ENCODE data around the gene SLC24A1.

The SLC24A1 gene

DNA sequence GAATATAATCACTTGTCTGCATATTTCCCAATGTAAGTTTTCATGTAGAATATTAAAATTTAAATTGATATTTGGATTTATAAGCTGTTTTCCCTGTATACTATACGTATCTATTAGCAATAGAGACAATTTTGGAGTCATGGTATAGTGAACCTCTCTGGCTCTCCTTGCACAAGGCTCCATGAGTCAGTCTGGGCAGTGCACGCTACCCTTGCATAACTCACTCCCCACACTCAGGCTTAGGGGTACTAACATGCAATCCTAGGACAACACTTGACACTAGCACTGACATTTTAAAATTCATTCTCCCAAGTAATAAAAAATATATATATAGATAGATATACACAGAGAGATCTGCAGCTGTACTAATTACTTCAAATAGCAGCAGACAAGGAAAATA is 39.2 kb downstream of the SLC24A1 start:
- Histone ChIP-seq H3K4me3 (no peak overlapping the region), H3K36me3 (peaks cover 33% of the 10 kb centered on the region), H3K9ac (no peak overlapping the region), H3K4me2 (no peak overlapping the region), H3K27me3 (no peaks in the 10 kb centered on the region), H3K4me1 (peaks cover 25% of the 10 kb centered on the region), H3K9me3 (no peaks in the 10 kb centered on the region), H3K27ac (no peak overlapping the region), H4K20me1 (no peaks in the 10 kb centered on the region)
- TF ChIP-seq Cebpa-rat (IDR thresholded peaks at IDR 0.05) = no peak

DNA sequence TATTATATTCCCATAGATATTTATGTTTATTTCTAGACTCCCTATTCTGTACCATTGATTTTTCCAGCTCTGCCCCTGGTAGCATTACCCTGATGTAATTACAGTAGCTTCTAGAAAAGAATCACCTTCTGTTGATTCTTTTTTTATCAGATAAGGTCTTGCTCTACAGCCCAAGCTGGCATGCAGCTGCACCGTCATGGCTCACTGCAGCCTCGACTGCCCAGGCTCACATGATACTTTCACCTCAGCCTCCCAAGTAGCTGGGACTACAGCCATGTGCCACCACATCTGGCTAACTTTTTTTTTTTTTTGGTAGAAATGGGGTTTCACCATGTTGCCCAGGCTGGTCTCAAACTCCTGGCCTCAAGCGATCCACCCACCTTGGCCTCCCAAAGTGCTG is 41.8 kb downstream of the SLC24A1 start:
- Histone ChIP-seq H3K27ac (peak overlapping the region; percentile 42; the same call in 1 of the 2 replicates), H3K9me3 (no peaks in the 10 kb centered on the region), H4K20me1 (no peaks in the 10 kb centered on the region), H3K27me3 (no peaks in the 10 kb centered on the region), H3K4me1 (peaks cover 25% of the 10 kb centered on the region), H3K36me3 (peaks cover 49% of the 10 kb centered on the region), H3K9ac (no peak overlapping the region), H3K4me3 (no peak overlapping the region), H3K4me2 (peak overlapping the region; percentile 64)
- TF ChIP-seq Cebpa-rat (IDR thresholded peaks at IDR 0.05) = no peak

DNA sequence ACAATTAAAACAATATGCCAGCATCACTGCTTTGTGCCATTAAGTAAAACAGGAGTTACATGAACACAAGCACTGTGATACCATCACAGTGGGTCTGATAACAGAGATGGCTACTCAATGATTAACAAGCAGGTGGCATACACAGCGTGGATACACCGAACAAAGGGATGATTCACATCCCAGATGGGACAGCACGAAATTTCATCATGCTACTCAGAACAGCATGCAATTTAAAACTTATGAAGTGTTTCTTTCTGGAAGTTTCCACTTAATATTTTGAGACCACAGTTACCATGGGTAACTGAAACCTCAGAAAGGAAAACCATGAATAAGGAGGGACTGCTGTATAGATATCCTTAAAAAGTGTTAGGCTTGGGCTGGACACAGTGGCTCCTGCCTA is 44.5 kb downstream of the SLC24A1 start:
- Histone ChIP-seq H3K36me3 (peaks cover 59% of the 10 kb centered on the region), H3K9ac (no peak overlapping the region), H3K4me3 (no peak overlapping the region), H3K27me3 (no peaks in the 10 kb centered on the region), H3K27ac (no peak overlapping the region), H3K4me2 (no peak overlapping the region), H3K4me1 (peaks cover 15% of the 10 kb centered on the region), H4K20me1 (no peaks in the 10 kb centered on the region), H3K9me3 (no peaks in the 10 kb centered on the region)
- no peak for TF ChIP-seq Cebpa-rat (IDR thresholded peaks at IDR 0.05)

DNA sequence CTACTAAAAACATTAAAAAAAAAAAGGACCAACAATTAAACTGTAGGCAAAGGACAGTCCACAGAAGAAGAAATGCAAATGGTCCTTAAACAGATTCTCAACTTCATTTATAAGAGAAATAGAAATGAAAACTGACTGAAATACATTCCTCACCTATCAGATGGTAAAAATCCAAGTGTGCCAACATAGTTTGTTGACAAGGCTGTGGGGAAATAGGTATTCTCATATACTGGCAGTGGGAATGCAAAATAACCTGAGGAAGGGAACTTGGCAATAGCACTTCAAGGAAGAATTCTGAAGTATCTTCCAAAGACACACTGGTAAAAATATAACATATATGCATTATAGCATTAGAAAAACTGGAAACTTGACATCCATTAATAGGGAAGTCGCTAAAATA is 53.8 kb downstream of the SLC24A1 start:
- no peak overlapping the region for H3K9ac ChIP-seq
- H3K4me2 ChIP-seq = no peak overlapping the region
- H3K36me3 ChIP-seq = peaks cover 22% of the 10 kb centered on the region
- no peak overlapping the region for H3K4me3 ChIP-seq
- no peak for TF ChIP-seq Cebpa-rat (IDR thresholded peaks at IDR 0.05)
- no peaks in the 10 kb centered on the region for H3K4me1 ChIP-seq
- H3K27ac ChIP-seq = no peak overlapping the region
- no peaks in the 10 kb centered on the region for H3K27me3 ChIP-seq
- H4K20me1 ChIP-seq = no peaks in the 10 kb centered on the region
- no peaks in the 10 kb centered on the region for H3K9me3 ChIP-seq

DNA sequence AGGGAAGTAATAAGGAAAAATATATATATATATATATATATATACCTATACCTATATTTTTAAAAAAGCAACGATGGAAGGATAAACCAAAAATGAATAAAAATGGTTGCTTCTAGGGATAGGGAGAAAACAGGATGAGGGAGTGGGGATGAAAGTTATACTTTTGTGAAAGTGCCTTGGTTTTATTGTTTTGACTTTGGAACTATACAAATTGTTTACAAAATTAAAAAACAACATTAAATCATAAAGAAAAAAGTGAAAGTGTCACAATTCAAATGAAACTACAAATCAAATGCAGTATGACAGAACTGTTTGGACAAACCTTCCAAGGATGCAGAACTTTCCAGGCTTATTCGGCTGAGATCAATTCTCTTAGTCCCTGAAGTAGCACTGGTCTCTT is 54.4 kb downstream of the SLC24A1 start:
- no peak overlapping the region for H3K9ac ChIP-seq
- H3K27me3 ChIP-seq = no peaks in the 10 kb centered on the region
- no peaks in the 10 kb centered on the region for H4K20me1 ChIP-seq
- no peak overlapping the region for H3K4me2 ChIP-seq
- no peaks in the 10 kb centered on the region for H3K9me3 ChIP-seq
- TF ChIP-seq Cebpa-rat (IDR thresholded peaks at IDR 0.05) = no peak
- H3K4me1 ChIP-seq = no peaks in the 10 kb centered on the region
- H3K36me3 ChIP-seq = peaks cover 17% of the 10 kb centered on the region
- H3K27ac ChIP-seq = no peak overlapping the region
- no peak overlapping the region for H3K4me3 ChIP-seq

DNA sequence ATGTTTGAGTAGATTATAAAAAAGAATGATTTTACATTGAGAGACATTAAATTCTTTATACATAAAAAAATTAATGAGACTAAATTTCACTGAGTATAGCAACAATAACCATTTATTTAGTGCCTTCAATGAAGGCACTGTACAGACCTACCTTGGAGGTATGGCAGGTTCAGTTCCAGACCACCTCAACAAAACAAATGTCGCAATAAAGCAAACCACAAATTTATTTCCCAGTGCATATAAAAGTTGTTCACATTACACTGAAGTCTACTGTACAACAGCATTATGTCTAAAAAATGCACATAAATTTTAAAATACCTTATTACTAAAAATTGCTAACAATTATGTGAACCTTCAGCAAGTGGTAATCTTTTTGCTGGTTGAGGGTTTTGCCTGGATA is 58.8 kb downstream of the SLC24A1 start:
- Histone ChIP-seq H3K27me3 (no peaks in the 10 kb centered on the region), H3K4me2 (no peak overlapping the region), H3K36me3 (no peaks in the 10 kb centered on the region), H3K9me3 (no peaks in the 10 kb centered on the region), H4K20me1 (no peaks in the 10 kb centered on the region), H3K27ac (no peak overlapping the region), H3K4me3 (no peak overlapping the region), H3K9ac (no peak overlapping the region), H3K4me1 (no peaks in the 10 kb centered on the region)
- TF ChIP-seq Cebpa-rat (IDR thresholded peaks at IDR 0.05) = peak; percentile 26; the same call in 1 of the 2 replicates

DNA sequence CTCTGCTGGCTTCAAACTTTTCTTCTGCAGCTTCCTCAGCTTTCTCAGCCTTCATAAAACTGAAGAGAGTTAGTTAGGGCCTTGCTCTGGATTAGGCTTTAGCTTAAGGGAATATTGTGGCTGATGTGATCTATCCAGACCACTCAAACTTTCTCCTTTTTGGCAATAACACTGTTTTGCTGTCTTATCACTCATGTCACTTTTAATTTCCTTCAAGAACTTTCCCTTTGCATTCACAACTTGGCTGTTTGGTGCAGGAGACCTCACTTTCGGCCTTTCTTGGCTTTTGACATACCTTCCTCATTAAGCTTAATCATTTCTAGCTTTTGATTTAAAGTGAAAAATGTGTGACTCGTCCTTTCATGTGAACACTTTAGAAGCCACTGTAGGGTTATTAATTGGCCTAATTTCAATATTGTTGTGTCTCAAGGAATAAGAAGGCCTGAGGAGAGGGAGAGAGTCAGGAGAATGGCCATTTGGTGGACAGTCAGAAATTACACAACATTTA is 60.7 kb downstream of the SLC24A1 start:
- Histone ChIP-seq H3K27ac (no peak overlapping the region), H3K9ac (no peak overlapping the region), H3K4me3 (no peak overlapping the region), H3K9me3 (no peaks in the 10 kb centered on the region), H3K27me3 (no peaks in the 10 kb centered on the region), H4K20me1 (no peaks in the 10 kb centered on the region), H3K36me3 (no peaks in the 10 kb centered on the region), H3K4me1 (no peaks in the 10 kb centered on the region), H3K4me2 (no peak overlapping the region)
- no peak for TF ChIP-seq Cebpa-rat (IDR thresholded peaks at IDR 0.05)

DNA sequence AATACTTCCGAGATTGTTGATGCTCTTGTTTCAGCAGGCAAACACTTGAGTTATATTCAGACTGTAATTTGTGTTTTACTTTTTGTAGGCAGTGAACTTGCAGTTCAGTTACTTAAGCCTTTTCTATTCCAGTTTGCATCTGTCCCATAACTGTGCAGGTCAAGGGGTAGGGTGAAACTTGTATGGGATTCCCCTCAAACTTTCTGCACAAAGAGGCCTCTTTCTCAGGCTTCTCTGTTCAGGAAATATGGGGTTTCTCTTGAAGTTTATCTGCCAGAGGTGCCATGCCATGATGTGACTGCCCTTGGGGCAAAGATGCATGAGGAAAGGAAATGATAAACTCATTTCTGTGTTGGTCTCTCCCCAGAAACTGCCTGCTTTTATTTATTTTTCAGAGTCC is 66.7 kb downstream of the SLC24A1 start:
- no peak for TF ChIP-seq Cebpa-rat (IDR thresholded peaks at IDR 0.05)
- no peaks in the 10 kb centered on the region for H3K27me3 ChIP-seq
- H3K4me3 ChIP-seq = no peak overlapping the region
- H3K4me2 ChIP-seq = no peak overlapping the region
- H4K20me1 ChIP-seq = no peaks in the 10 kb centered on the region
- H3K27ac ChIP-seq = no peak overlapping the region
- H3K4me1 ChIP-seq = peaks cover 16% of the 10 kb centered on the region
- peaks cover 23% of the 10 kb centered on the region for H3K36me3 ChIP-seq
- no peak overlapping the region for H3K9ac ChIP-seq
- H3K9me3 ChIP-seq = 0 out of 2 replicates have a peak, but pooled peaks cover 5% of the 10 kb centered on the region

DNA sequence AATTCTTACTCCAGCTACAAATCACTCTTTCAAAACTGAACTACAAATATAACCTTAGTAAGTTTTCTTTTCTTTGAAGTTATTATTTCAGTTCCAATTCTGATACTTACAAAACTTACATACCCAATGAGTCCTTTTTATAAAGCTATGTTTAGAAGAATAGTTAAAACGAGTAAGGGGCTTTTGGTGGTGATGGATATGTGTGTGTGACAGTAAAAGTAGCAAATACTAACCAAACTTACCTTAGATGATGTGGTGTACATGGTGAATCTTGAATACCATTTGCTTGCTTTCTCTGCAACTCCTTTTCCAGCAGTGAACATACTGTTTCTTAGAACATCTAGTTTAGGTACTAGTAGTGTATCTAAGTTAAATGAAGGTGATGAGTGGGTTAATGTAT is 68.4 kb downstream of the SLC24A1 start:
- H3K27me3 ChIP-seq = no peaks in the 10 kb centered on the region
- no peaks in the 10 kb centered on the region for H4K20me1 ChIP-seq
- peaks cover 25% of the 10 kb centered on the region for H3K36me3 ChIP-seq
- H3K9ac ChIP-seq = no peak overlapping the region
- H3K27ac ChIP-seq = no peak overlapping the region
- H3K4me2 ChIP-seq = peak overlapping the region; percentile 40
- no peak overlapping the region for H3K4me3 ChIP-seq
- H3K9me3 ChIP-seq = 0 out of 2 replicates have a peak, but pooled peaks cover 5% of the 10 kb centered on the region
- TF ChIP-seq Cebpa-rat (IDR thresholded peaks at IDR 0.05) = no peak
- peaks cover 16% of the 10 kb centered on the region for H3K4me1 ChIP-seq

DNA sequence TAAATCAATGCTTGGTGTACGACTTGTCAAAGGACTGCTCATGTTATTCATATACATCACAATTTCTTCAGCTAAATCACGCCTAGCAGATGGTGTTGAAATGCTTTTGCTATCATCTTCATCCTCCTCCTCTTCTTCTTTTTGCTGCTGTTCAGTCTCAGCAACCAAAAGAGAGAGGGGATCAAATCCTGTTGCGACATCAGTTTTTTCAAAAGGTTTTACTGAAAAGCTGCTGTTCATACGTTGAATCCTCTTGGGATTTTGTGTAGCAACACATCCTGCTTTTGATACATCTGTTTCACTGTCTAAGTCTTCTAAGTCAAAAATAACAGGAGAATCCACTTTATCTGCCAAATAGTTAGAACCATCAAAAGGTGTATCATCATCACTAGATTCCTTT is 69.0 kb downstream of the SLC24A1 start:
- Histone ChIP-seq H3K4me3 (no peak overlapping the region), H3K27ac (no peak overlapping the region), H3K9me3 (0 out of 2 replicates have a peak, but pooled peaks cover 5% of the 10 kb centered on the region), H3K27me3 (no peaks in the 10 kb centered on the region), H3K9ac (no peak overlapping the region), H3K4me2 (peak overlapping the region; percentile 40), H3K36me3 (peaks cover 28% of the 10 kb centered on the region), H3K4me1 (peaks cover 16% of the 10 kb centered on the region), H4K20me1 (no peaks in the 10 kb centered on the region)
- peak; percentile 95 for TF ChIP-seq Cebpa-rat (IDR thresholded peaks at IDR 0.05)

DNA sequence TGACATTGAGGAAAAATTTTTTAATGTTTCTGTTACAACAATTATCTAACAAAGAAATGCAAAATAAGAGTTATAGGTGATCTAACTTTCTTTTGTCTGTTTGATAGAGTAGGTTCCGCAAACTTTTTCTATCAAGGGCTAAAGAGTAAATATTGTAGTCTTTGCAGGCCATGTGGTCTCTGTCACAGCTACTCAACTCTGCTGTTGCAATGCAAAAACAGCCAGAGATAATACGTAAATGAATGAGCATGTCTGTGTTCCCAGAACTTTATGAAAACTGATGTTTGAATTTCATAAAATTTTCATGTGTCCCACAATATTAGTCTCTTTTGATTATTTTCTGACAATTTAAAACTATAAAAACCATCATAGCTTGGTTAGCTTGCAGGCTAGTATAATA is 73.3 kb downstream of the SLC24A1 start:
- Histone ChIP-seq H3K4me3 (no peak overlapping the region), H3K9me3 (no peaks in the 10 kb centered on the region), H3K9ac (no peak overlapping the region), H3K4me2 (no peak overlapping the region), H3K27ac (no peak overlapping the region), H4K20me1 (no peaks in the 10 kb centered on the region), H3K36me3 (peaks cover 31% of the 10 kb centered on the region), H3K4me1 (peaks cover 16% of the 10 kb centered on the region), H3K27me3 (no peaks in the 10 kb centered on the region)
- TF ChIP-seq Cebpa-rat (IDR thresholded peaks at IDR 0.05) = no peak

Measured in BLaER1 (cell line).